ENCODE measurements around the gene SYT1.

DNA sequence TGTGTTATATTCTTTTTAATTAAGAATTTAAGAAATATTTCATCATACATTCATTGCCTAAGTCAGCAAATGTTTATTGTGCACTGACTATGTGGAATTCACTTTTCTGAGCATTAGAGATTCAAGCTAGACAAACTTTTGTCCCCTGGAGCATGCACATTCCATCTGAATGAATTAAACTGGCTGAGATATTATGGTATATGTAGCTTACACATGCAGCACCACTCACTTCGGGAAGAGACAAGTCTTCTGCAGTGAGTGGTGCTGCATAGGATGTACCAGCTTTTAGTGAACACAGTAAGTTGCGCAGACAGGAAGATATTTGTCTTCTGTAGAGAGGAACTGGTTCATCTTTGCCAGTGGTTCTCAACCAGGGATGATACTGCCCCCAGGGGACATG is 318.4 kb downstream of the SYT1 start:
- TF ChIP-seq, protein P1, sequence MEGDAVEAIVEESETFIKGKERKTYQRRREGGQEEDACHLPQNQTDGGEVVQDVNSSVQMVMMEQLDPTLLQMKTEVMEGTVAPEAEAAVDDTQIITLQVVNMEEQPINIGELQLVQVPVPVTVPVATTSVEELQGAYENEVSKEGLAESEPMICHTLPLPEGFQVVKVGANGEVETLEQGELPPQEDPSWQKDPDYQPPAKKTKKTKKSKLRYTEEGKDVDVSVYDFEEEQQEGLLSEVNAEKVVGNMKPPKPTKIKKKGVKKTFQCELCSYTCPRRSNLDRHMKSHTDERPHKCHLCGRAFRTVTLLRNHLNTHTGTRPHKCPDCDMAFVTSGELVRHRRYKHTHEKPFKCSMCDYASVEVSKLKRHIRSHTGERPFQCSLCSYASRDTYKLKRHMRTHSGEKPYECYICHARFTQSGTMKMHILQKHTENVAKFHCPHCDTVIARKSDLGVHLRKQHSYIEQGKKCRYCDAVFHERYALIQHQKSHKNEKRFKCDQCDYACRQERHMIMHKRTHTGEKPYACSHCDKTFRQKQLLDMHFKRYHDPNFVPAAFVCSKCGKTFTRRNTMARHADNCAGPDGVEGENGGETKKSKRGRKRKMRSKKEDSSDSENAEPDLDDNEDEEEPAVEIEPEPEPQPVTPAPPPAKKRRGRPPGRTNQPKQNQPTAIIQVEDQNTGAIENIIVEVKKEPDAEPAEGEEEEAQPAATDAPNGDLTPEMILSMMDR (IDR thresholded peaks at IDR 0.05 in 2 of 3, conservative IDR thresholded peaks at IDR 0.05 in 1 of 3; ENCODE audit: borderline replicate concordance in 1 of 3, insufficient read depth in 1 of 3, low read depth in 2 of 3, low read length in 2 of 3), result no peak
- TF ChIP-seq YY1 (IDR thresholded peaks at IDR 0.05; ENCODE audit: extremely low read depth, insufficient replicate concordance, low read depth, low read length) (no peak), POLR2AphosphoS5 (IDR thresholded peaks at IDR 0.05; ENCODE audit: low read depth, low read length) (no peak), RAD21 (IDR thresholded peaks at IDR 0.05; ENCODE audit: low read depth) (no peak), POLR2A (IDR thresholded peaks at IDR 0.05; ENCODE audit: borderline replicate concordance, extremely low read depth, insufficient read depth, insufficient read length) (no peak), SIN3A (IDR thresholded peaks at IDR 0.05; ENCODE audit: low read depth) (no peak), CEBPB (IDR thresholded peaks at IDR 0.05; ENCODE audit: low read depth) (no peak), EZH2 (IDR thresholded peaks at IDR 0.05) (no peak), ZNF274 (IDR thresholded peaks at IDR 0.05; ENCODE audit: low read depth, low read length) (no peak)
- TF ChIP-seq, protein P2, sequence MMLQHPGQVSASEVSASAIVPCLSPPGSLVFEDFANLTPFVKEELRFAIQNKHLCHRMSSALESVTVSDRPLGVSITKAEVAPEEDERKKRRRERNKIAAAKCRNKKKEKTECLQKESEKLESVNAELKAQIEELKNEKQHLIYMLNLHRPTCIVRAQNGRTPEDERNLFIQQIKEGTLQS (IDR thresholded peaks at IDR 0.05), result no peak
- TF ChIP-seq, protein P3, sequence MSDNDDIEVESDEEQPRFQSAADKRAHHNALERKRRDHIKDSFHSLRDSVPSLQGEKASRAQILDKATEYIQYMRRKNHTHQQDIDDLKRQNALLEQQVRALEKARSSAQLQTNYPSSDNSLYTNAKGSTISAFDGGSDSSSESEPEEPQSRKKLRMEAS (IDR thresholded peaks at IDR 0.05), result no peak
- TF ChIP-seq, protein P4, sequence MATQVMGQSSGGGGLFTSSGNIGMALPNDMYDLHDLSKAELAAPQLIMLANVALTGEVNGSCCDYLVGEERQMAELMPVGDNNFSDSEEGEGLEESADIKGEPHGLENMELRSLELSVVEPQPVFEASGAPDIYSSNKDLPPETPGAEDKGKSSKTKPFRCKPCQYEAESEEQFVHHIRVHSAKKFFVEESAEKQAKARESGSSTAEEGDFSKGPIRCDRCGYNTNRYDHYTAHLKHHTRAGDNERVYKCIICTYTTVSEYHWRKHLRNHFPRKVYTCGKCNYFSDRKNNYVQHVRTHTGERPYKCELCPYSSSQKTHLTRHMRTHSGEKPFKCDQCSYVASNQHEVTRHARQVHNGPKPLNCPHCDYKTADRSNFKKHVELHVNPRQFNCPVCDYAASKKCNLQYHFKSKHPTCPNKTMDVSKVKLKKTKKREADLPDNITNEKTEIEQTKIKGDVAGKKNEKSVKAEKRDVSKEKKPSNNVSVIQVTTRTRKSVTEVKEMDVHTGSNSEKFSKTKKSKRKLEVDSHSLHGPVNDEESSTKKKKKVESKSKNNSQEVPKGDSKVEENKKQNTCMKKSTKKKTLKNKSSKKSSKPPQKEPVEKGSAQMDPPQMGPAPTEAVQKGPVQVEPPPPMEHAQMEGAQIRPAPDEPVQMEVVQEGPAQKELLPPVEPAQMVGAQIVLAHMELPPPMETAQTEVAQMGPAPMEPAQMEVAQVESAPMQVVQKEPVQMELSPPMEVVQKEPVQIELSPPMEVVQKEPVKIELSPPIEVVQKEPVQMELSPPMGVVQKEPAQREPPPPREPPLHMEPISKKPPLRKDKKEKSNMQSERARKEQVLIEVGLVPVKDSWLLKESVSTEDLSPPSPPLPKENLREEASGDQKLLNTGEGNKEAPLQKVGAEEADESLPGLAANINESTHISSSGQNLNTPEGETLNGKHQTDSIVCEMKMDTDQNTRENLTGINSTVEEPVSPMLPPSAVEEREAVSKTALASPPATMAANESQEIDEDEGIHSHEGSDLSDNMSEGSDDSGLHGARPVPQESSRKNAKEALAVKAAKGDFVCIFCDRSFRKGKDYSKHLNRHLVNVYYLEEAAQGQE (IDR thresholded peaks at IDR 0.05; ENCODE audit: low read depth), result no peak

Data from HCT116 (cell line).